Smooth muscle cell (in vitro differentiated cells): ENCODE data around the gene UQCC2. TPM values are rescaled to one million over a fixed set of nuclear protein-coding genes. Genes with fewer than 3 reads are reported as not detected.
A peak's percentile ranks its signal among the peaks of the same experiment; 100 is the strongest.

Source experiments
- DNase-seq: peaks from one replicate; lab custom pipeline; 2025; ENCODE audit not compliant: unreplicated experiment; lab: John Stamatoyannopoulos, UW
- H2AFZ ChIP-seq: fragments of 200-600 bp; sonication (generic); 2 replicates; pipeline ENCODE4 v1.6.0; 2016; ENCODE audit warnings: antibody characterized with exemption, low read depth, mild to moderate bottlenecking
- H3F3A ChIP-seq: fragments of 200-600 bp; sonication (generic); 2 replicates; pipeline ENCODE4 v1.6.0; 2017; ENCODE audit warnings: antibody characterized with exemption, low read depth
- H3K27ac ChIP-seq: fragments of 200-600 bp; sonication (generic); 2 replicates; pipeline ENCODE4 v1.5.1; 2016; ENCODE audit warnings: low read depth, mild to moderate bottlenecking
- H3K27me3 ChIP-seq: fragments of 200-600 bp; sonication (generic); 2 replicates; pipeline ENCODE4 v1.6.1; 2016; ENCODE audit warnings: low read depth, mild to moderate bottlenecking
- H3K36me3 ChIP-seq: fragments of 200-600 bp; sonication (generic); 2 replicates; pipeline ENCODE4 v1.5.1; 2016; ENCODE audit warnings: low read depth
- H3K4me1 ChIP-seq: fragments of 200-600 bp; sonication (generic); 2 replicates; pipeline ENCODE4 v1.5.1; 2016; ENCODE audit warnings: low read depth
- H3K4me2 ChIP-seq: fragments of 200-600 bp; sonication (generic); 2 replicates; pipeline ENCODE4 v1.6.0; 2016; ENCODE audit warnings: mild to moderate bottlenecking
- H3K4me3 ChIP-seq: fragments of 200-600 bp; sonication (generic); 2 replicates; pipeline ENCODE4 v1.5.1; 2016; ENCODE audit warnings: mild to moderate bottlenecking
- H3K79me2 ChIP-seq: fragments of 200-600 bp; sonication (generic); 2 replicates; pipeline ENCODE4 v1.6.0; 2016; ENCODE audit warnings: low read depth, mild to moderate bottlenecking
- H3K9ac ChIP-seq: fragments of 200-600 bp; sonication (generic); 2 replicates; pipeline ENCODE4 v1.6.0; 2016; ENCODE audit warnings: low read depth
- H3K9me3 ChIP-seq: fragments of 200-600 bp; sonication (generic); replicated peaks from 2 replicates; pipeline ENCODE4 v1.5.1; 2016; ENCODE audit warnings: low read depth
- H4K20me1 ChIP-seq: fragments of 200-600 bp; sonication (generic); 2 replicates; pipeline ENCODE4 v1.6.0; 2016; ENCODE audit warnings: low read depth
- WGBS: methylation state at CpG from one replicate; pipeline ENCODE4 v1.1.7; 2016; ENCODE audit warnings: low lambda C conversion rate; 5-methylcytosine and 5-hydroxymethylcytosine counted together
- polyA plus RNA-seq: library from polyadenylated mRNA; unstranded; fragments of >200 nt; fragmentation: Nextera tagmentation; extraction: Ambion mirVana; gene quantifications from 2 replicates; pipeline ENCODE4 v1.2.1, GENCODE V29; 2016
- total RNA-seq: library from RNA; depleted of rRNA; stranded (reverse); fragments of >200 nt; gene quantifications from 2 replicates; pipeline ENCODE4 v1.2.3, GENCODE V29; 2014
- TF ChIP-seq, protein P1 (sequence below): fragments of 200-600 bp; sonication (generic); IDR thresholded peaks from 2 replicates; pipeline ENCODE4 v1.5.1; 2017; ENCODE audit warnings: borderline replicate concordance, mild to moderate bottlenecking, antibody characterized with exemption; ENCODE audit not compliant: insufficient read depth, poor library complexity, severe bottlenecking

Gene UQCC2
- total and polyA plus RNA-seq, 2 experiments from 2014 or later = 67.3 to 208 TPM

DNA sequence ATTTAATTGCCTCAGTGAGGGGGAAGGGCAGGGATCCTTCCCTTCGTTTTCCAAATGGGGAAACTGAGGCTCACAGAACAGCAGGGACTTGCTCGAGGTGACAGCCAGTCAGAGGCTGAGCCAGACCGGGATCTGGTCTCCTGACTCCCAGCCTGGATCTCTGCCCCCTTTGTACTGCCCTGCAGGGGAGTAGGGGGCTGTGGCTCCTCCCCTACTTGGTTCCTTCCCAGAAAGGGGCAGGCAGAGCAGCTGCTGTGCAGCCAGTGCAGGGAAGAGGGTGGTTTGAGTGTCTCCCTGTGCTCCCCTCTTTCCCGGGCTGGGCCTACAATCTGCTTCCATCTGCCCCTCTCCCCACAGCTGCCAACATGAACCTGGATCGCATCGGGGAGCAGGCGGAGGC, 37.6 kb downstream of the UQCC2 start:
- no peak for DNase-seq
- no peak overlapping the region for H3K4me2 ChIP-seq
- H3K4me3 ChIP-seq = no peak overlapping the region
- H3K9ac ChIP-seq = no peak overlapping the region
- H3K79me2 ChIP-seq = no peaks in the 10 kb centered on the region
- no peaks in the 10 kb centered on the region for H3K36me3 ChIP-seq
- H3K4me1 ChIP-seq = peaks cover 10% of the 10 kb centered on the region
- TF ChIP-seq, protein P1, sequence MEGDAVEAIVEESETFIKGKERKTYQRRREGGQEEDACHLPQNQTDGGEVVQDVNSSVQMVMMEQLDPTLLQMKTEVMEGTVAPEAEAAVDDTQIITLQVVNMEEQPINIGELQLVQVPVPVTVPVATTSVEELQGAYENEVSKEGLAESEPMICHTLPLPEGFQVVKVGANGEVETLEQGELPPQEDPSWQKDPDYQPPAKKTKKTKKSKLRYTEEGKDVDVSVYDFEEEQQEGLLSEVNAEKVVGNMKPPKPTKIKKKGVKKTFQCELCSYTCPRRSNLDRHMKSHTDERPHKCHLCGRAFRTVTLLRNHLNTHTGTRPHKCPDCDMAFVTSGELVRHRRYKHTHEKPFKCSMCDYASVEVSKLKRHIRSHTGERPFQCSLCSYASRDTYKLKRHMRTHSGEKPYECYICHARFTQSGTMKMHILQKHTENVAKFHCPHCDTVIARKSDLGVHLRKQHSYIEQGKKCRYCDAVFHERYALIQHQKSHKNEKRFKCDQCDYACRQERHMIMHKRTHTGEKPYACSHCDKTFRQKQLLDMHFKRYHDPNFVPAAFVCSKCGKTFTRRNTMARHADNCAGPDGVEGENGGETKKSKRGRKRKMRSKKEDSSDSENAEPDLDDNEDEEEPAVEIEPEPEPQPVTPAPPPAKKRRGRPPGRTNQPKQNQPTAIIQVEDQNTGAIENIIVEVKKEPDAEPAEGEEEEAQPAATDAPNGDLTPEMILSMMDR = no peak
- 81% methylated on average over 7 of the region's 7 CpGs for WGBS
- H3K9me3 ChIP-seq = no peaks in the 10 kb centered on the region
- H3K27me3 ChIP-seq = no peaks in the 10 kb centered on the region
- no peak overlapping the region for H3K27ac ChIP-seq
- H4K20me1 ChIP-seq = no peaks in the 10 kb centered on the region
- no peaks in the 10 kb centered on the region for H3F3A ChIP-seq
- H2AFZ ChIP-seq = no peak overlapping the region

DNA sequence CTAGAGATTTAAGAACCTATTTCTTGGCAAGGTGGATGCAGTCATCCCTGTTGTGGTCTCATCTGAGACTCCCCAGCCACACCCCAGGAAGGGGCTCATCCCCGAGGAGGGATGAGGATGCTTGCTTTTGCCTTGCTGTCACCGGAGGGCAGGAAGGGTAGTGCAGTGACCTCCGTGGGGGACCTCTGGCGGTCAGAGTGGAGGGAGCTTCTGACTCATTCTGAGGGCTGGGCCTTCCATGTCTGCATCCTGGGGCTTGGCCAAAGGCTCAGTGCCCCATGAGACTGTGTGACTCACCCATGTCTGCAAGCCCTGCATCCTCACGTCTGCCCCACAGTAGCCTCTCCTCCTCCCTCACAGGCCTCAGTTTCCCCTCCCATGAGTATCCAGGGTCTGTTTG, 38.7 kb downstream of the UQCC2 start:
- Histone ChIP-seq H4K20me1 (no peaks in the 10 kb centered on the region), H3K9me3 (no peaks in the 10 kb centered on the region), H3K9ac (no peak overlapping the region), H2AFZ (no peak overlapping the region), H3K27ac (peak overlapping the region; percentile 45), H3K4me2 (no peak overlapping the region), H3K4me1 (peaks cover 10% of the 10 kb centered on the region), H3K27me3 (no peaks in the 10 kb centered on the region), H3K4me3 (no peak overlapping the region), H3K36me3 (no peaks in the 10 kb centered on the region), H3K79me2 (no peaks in the 10 kb centered on the region), H3F3A (no peaks in the 10 kb centered on the region)
- peak; percentile 40 for DNase-seq
- WGBS = 5% methylated on average over 5 of the region's 5 CpGs
- TF ChIP-seq, protein P1 = peak; percentile 46

DNA sequence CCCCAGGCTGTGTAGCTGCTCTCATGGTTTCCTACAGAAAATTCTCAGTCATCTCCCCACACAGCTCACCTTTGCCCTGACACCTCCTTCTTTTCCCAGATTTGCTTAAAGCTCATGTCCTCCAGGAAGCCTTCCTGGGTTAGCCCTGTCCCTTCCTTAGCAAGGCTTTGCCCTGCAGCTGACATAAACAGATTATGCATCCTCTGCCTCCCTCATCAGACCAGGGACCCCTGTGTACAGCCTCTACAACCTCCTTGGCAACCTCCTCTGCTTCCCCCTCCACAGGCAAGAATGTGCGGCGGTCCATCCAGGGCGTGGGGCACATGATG, 39.8 kb downstream of the UQCC2 start:
- peaks cover 10% of the 10 kb centered on the region for H3K4me1 ChIP-seq
- no peaks in the 10 kb centered on the region for H4K20me1 ChIP-seq
- H3K27me3 ChIP-seq = no peaks in the 10 kb centered on the region
- H3K36me3 ChIP-seq = no peaks in the 10 kb centered on the region
- H3K79me2 ChIP-seq = no peaks in the 10 kb centered on the region
- no peak overlapping the region for H3K27ac ChIP-seq
- DNase-seq = no peak
- H3K9me3 ChIP-seq = no peaks in the 10 kb centered on the region
- TF ChIP-seq, protein P1 = no peak
- no peak overlapping the region for H2AFZ ChIP-seq
- H3K4me2 ChIP-seq = no peak overlapping the region
- no peaks in the 10 kb centered on the region for H3F3A ChIP-seq
- WGBS = 96% methylated on average over 3 of the region's 3 CpGs
- no peak overlapping the region for H3K4me3 ChIP-seq
- H3K9ac ChIP-seq = no peak overlapping the region

DNA sequence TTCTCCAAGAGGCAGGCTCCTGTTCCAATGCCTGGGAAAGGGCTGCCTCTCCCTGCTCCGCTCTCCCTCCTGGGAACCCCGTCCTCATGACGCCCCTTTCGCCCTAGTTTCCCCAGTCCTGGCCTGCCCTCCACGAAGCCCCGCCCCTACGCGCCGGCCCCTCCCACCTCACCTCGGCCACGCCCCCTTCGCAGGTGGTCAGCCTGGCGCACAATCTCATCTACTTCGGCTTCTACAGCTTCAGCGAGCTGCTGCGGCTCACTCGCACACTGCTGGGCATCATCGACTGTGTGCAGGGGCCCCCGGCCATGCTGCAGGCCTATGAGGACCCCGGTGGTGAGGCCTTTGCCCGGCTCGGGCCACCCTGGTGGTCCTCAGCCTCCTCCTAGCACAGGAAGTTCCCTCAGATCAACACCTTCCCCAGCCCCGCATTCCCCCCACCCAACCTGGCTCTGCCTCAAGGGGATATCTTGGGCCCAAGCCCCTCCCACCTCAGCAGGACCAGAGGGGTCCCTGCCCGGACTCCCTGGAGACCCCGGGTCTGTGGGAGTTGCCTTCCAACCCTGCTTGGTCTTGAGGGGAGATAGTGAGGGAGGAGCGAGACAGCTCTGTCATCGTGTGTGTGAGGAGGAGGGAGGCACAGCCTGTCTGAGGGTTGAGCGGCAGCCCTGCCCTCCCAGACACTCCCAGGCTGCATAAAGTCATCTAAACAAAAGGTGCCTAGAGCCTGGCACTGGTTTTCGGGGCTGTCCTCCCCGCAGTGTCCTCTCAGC, 40.3 kb downstream of the UQCC2 start:
- TF ChIP-seq, protein P1 = no peak

More for the DNA sequence above, 40.3 kb downstream of the UQCC2 start:
- Histone ChIP-seq H3F3A (no peaks in the 10 kb centered on the region), H3K4me1 (peaks cover 10% of the 10 kb centered on the region), H3K79me2 (no peaks in the 10 kb centered on the region), H2AFZ (no peak overlapping the region), H3K9ac (no peak overlapping the region), H3K4me2 (no peak overlapping the region), H4K20me1 (no peaks in the 10 kb centered on the region), H3K27me3 (no peaks in the 10 kb centered on the region), H3K36me3 (no peaks in the 10 kb centered on the region), H3K27ac (no peak overlapping the region), H3K4me3 (no peak overlapping the region), H3K9me3 (no peaks in the 10 kb centered on the region)
- 83% methylated on average over 29 of the region's 30 CpGs for WGBS
- no peak for DNase-seq
